MM.1S (cell line): ENCODE measurements around the gene GBGT1.

ENCODE experiments used
- EZH2 ChIP-seq: fragments of 300-600 bp; sonication (generic); optimal IDR thresholded peaks from 2 replicates; pipeline ENCODE3; 2017; ENCODE audit warnings: low read depth, mild to moderate bottlenecking, antibody characterized with exemption, low read length, mixed read lengths
- EZH2phosphoT487 ChIP-seq: fragments of 300-600 bp; sonication (generic); IDR thresholded peaks from 2 replicates; pipeline ENCODE4 v1.6.1; 2018; ENCODE audit warnings: antibody characterized with exemption, low read length

DNA sequence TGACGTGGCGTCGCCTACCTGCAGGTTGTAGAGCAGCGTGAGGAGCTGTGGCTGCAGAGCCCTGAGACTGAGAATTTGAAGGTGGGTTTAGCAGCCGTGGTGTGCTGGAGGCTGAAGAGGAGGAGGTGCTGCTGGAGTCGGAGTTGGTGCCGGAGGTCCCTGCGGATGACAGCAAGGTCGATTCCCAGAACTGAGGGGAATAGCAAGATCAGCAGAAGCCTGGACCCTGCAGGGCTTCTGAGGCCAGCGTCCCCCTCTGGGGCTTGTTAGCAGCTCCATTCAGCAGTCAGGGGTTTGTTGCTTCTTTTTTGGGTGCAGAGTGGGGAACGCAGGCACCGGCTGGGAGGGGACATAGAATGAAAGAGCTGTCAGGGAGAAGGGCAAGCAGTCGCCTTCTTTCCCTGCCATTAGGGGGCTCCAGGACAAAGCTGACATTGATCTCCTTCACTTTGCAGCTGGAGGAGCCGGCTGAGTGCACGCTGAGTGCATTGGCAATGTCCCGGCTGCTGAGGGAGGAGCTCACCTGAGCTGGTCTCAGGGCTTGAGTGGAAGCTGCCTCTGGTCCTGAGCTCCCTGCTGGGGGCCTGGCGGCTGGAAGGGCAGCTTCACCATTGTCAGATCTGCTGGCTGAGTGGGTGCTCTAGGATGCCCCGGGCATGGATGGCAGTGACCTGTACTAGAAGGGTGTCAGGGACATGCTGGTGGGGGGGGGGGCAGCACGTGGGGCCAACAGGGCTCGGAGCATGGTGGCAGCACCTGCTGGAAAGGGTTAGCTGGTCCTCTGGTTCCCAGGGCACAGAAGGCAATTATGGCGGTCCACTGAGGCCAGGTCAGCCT lies 24.5 kb upstream of the GBGT1 start:
- no peak for TF ChIP-seq EZH2phosphoT487
- TF ChIP-seq EZH2: no peak
